GM23338 (cell line): Measurements from ENCODE around the gene NFIC. TPM values are rescaled to one million over a fixed set of nuclear protein-coding genes. Genes with fewer than 3 reads are reported as not detected.

Source experiments
- ATAC-seq: fragments of 200-7000 bp; cut with Tn5 transposase; 3 replicates; pipeline ENCODE4 v1.9.1; 2020
- DNase-seq: peaks from one replicate; pipeline ENCODE4 v3.0.0-alpha.2; 2015; ENCODE audit warnings: low spot score
- H2AFZ ChIP-seq: fragments of 200-600 bp; sonication (generic); 2 replicates; pipeline ENCODE4 v1.8.0; 2016; ENCODE audit warnings: antibody characterized with exemption, mild to moderate bottlenecking, moderate library complexity
- H3F3A ChIP-seq: fragments of 200-600 bp; sonication (generic); replicated peaks from 2 replicates; pipeline ENCODE4 v1.8.0; 2017; ENCODE audit warnings: antibody characterized with exemption, mixed run types, low read depth
- H3K27ac ChIP-seq: fragments of 200-600 bp; sonication (generic); 2 replicates; pipeline ENCODE4 v1.6.1; 2016; ENCODE audit warnings: low read depth
- H3K27me3 ChIP-seq: fragments of 200-600 bp; sonication (generic); 2 replicates; pipeline ENCODE4 v1.8.0; 2016; ENCODE audit warnings: mild to moderate bottlenecking, mixed run types, moderate library complexity; ENCODE audit not compliant: insufficient read depth
- H3K36me3 ChIP-seq: fragments of 200-600 bp; sonication (generic); 2 replicates; pipeline ENCODE4 v1.8.0; 2016; ENCODE audit warnings: mild to moderate bottlenecking; ENCODE audit not compliant: insufficient read depth
- H3K4me1 ChIP-seq: fragments of 200-600 bp; sonication (generic); 2 replicates; pipeline ENCODE4 v1.8.0; 2016; ENCODE audit warnings: mild to moderate bottlenecking, moderate library complexity; ENCODE audit not compliant: insufficient read depth
- H3K4me2 ChIP-seq: fragments of 200-600 bp; sonication (generic); 2 replicates; pipeline ENCODE4 v1.7.1; 2017; ENCODE audit warnings: mixed run types
- H3K4me3 ChIP-seq: fragments of 200-600 bp; sonication (generic); 2 replicates; pipeline ENCODE4 v1.6.1; 2016; ENCODE audit warnings: mixed run types
- H3K79me2 ChIP-seq: fragments of 200-600 bp; sonication (generic); replicated peaks from 2 replicates; pipeline ENCODE4 v1.8.0; 2017; ENCODE audit warnings: mild to moderate bottlenecking; ENCODE audit not compliant: insufficient read depth
- H3K9me2 ChIP-seq: fragments of 200-600 bp; sonication (generic); 2 replicates; pipeline ENCODE4 v1.8.0; 2017; ENCODE audit not compliant: insufficient read depth
- H4K20me1 ChIP-seq: fragments of 200-600 bp; sonication (generic); replicated peaks from 2 replicates; pipeline ENCODE4 v1.8.0; 2017; ENCODE audit warnings: mild to moderate bottlenecking; ENCODE audit not compliant: insufficient read depth
- H3K27ac Mint-ChIP-seq: 2 replicates; pipeline ENCODE4 v1.8.0; 2020; ENCODE audit warnings: inconsistent platforms, mild to moderate bottlenecking, moderate library complexity, mixed read lengths
- H3K27me3 Mint-ChIP-seq: 3 replicates; pipeline ENCODE4 v1.8.0; 2022; ENCODE audit warnings: low read depth, mild to moderate bottlenecking, moderate library complexity, mixed read lengths, inconsistent platforms; ENCODE audit not compliant: insufficient read depth, poor library complexity
- H3K36me3 Mint-ChIP-seq: 3 replicates; pipeline ENCODE4 v1.8.0; 2021; ENCODE audit warnings: low read depth, mild to moderate bottlenecking, inconsistent platforms, moderate library complexity, mixed read lengths
- H3K4me1 Mint-ChIP-seq: 3 replicates; pipeline ENCODE4 v1.8.0; 2020; ENCODE audit warnings: mild to moderate bottlenecking, inconsistent platforms, mixed read lengths
- H3K4me3 Mint-ChIP-seq: 3 replicates; pipeline ENCODE4 v1.8.0; 2021; ENCODE audit warnings: moderate library complexity, mild to moderate bottlenecking, inconsistent platforms, mixed read lengths
- H3K9me3 Mint-ChIP-seq: 3 replicates; pipeline ENCODE4 v1.8.0; 2020; ENCODE audit warnings: moderate library complexity, mild to moderate bottlenecking, inconsistent platforms, mixed read lengths
- CREB1 ChIP-seq: fragments of 250-450 bp; sonication (Bioruptor Pico); IDR thresholded peaks from 2 replicates; pipeline ENCODE4 v1.5.0; 2020; ENCODE audit warnings: low read depth, mild to moderate bottlenecking, moderate library complexity
- CTCF ChIP-seq, 2 experiments: fragments of 200-600 bp in 1 of 2; sonication (generic) in 1 of 2; conservative IDR thresholded peaks; 2 replicates each; pipeline versions ENCODE4 v1.5.1 to v1.6.1; 2016 to 2017; ENCODE audit warnings: antibody characterized with exemption in 2 of 2, low read depth in 2 of 2, mild to moderate bottlenecking in 2 of 2, moderate library complexity in 1 of 2
- ETS1 ChIP-seq: IDR thresholded peaks from 2 replicates; pipeline ENCODE4 v1.6.1; 2016; ENCODE audit warnings: antibody characterized with exemption
- EZH2 ChIP-seq: fragments of 200-600 bp; sonication (generic); IDR thresholded peaks from one replicate; pipeline ENCODE4 v1.8.0; 2017; ENCODE audit warnings: antibody characterized with exemption, mild to moderate bottlenecking, low read depth; ENCODE audit not compliant: unreplicated experiment
- EZH2phosphoT487 ChIP-seq: fragments of 200-600 bp; sonication (generic); IDR thresholded peaks from one replicate; pipeline ENCODE4 v1.8.1; 2018; ENCODE audit warnings: antibody characterized with exemption; ENCODE audit not compliant: unreplicated experiment
- JUNB ChIP-seq: IDR thresholded peaks from one replicate; pipeline ENCODE4 v1.6.1; 2016; ENCODE audit warnings: antibody characterized with exemption; ENCODE audit not compliant: unreplicated experiment
- NANOG ChIP-seq: IDR thresholded peaks from 2 replicates; pipeline ENCODE4 v1.6.1; 2016; ENCODE audit warnings: antibody characterized with exemption, borderline replicate concordance
- POLR2AphosphoS5 ChIP-seq: IDR thresholded peaks from 2 replicates; pipeline ENCODE4 v1.6.1; 2016; ENCODE audit warnings: antibody characterized with exemption, low read depth
- REST ChIP-seq: IDR thresholded peaks from one replicate; pipeline ENCODE4 v1.6.1; 2018; ENCODE audit warnings: antibody characterized with exemption; ENCODE audit not compliant: unreplicated experiment
- STAT1 ChIP-seq: IDR thresholded peaks from one replicate; pipeline ENCODE4 v1.6.1; 2016; ENCODE audit warnings: antibody characterized with exemption; ENCODE audit not compliant: unreplicated experiment
- ZNF114 ChIP-seq: fragments of 250-450 bp; sonication (Bioruptor Pico); IDR thresholded peaks from 2 replicates; pipeline ENCODE4 v1.5.0; 2020; ENCODE audit warnings: mild to moderate bottlenecking, moderate library complexity
- ZNF331 ChIP-seq: fragments of 250-450 bp; sonication (Bioruptor Pico); IDR thresholded peaks from 2 replicates; pipeline ENCODE4 v1.5.0; 2020; ENCODE audit warnings: low read depth, mild to moderate bottlenecking, moderate library complexity
- ZNF462 ChIP-seq: fragments of 250-450 bp; sonication (Bioruptor Pico); IDR thresholded peaks from 2 replicates; pipeline ENCODE4 v1.5.0; 2020; ENCODE audit warnings: mild to moderate bottlenecking, moderate library complexity
- polyA plus RNA-seq: library from polyadenylated mRNA; unstranded; fragments of >200 nt; fragmentation: Nextera tagmentation; extraction: Ambion mirVana; gene quantifications from 2 replicates; pipeline ENCODE4 v1.2.1, GENCODE V29; 2016
- total RNA-seq: library from RNA; depleted of rRNA; stranded (reverse); fragments of >200 nt; shearing (Covaris generic); gene quantifications from 2 replicates; pipeline ENCODE4 v1.2.3, GENCODE V29; 2014

The NFIC gene
- total and polyA plus RNA-seq, 2 experiments from 2014 or later, result 1.3 to 5.3 TPM

GRCh38 chr19:3456925-3457527 lies 90.6 kb downstream of the NFIC start:
- H3K27ac ChIP-seq, result no peak overlapping the region
- no peaks in the 10 kb centered on the region for H3K9me3 Mint-ChIP-seq
- no peak overlapping the region for H3K4me3 Mint-ChIP-seq

More at GRCh38 chr19:3456925-3457527, 90.6 kb downstream of the NFIC start:
- H3K4me3 ChIP-seq, result peak overlapping the region; percentile 56; the same call in 1 of the 2 replicates
- DNase-seq (no peak), ATAC-seq (no peak)
- Mint-ChIP-seq H3K27ac (no peak overlapping the region), H3K27me3 (peaks cover 36% of the 10 kb centered on the region), H3K36me3 (no peaks in the 10 kb centered on the region), H3K4me1 (peaks cover 14% of the 10 kb centered on the region)
- no peaks in the 10 kb centered on the region for H3K9me2 ChIP-seq
- no peaks in the 10 kb centered on the region for H3F3A ChIP-seq
- H4K20me1 ChIP-seq, result peaks cover 9% of the 10 kb centered on the region
- H3K36me3 ChIP-seq, result no peaks in the 10 kb centered on the region
- peaks cover 54% of the 10 kb centered on the region for H3K27me3 ChIP-seq
- no peak overlapping the region for H2AFZ ChIP-seq
- no peaks in the 10 kb centered on the region for H3K79me2 ChIP-seq
- peaks cover 21% of the 10 kb centered on the region; the same call in 1 of the 2 replicates for H3K4me1 ChIP-seq
- TF ChIP-seq CTCF (conservative IDR thresholded peaks at IDR 0.05; ENCODE audit: low read depth in 2 of 2), result no peak
- no peak for TF ChIP-seq CREB1
- no peak for TF ChIP-seq STAT1
- no peak for TF ChIP-seq ETS1
- TF ChIP-seq ZNF331 (CRISPR knock-in tag), result no peak
- no peak for TF ChIP-seq NANOG
- TF ChIP-seq EZH2, result no peak
- no peak for TF ChIP-seq ZNF462 (CRISPR knock-in tag)
- no peak for TF ChIP-seq REST
- TF ChIP-seq ZNF114 (CRISPR knock-in tag), result no peak
- TF ChIP-seq EZH2phosphoT487, result no peak
- no peak for TF ChIP-seq POLR2AphosphoS5
- no peak for TF ChIP-seq JUNB
- H3K4me2 ChIP-seq, result peak overlapping the region; percentile 81; the same call in 1 of the 2 replicates
